Endodermal cell (in vitro differentiated cells): Measurements from ENCODE around the gene LIPG. TPM values are rescaled to one million over a fixed set of nuclear protein-coding genes. Genes with fewer than 3 reads are reported as not detected.

Experiments used
- DNase-seq: peaks from one replicate; pipeline ENCODE4 v3.0.0-alpha.2; 2017
- H3K27ac ChIP-seq: 2 replicates; pipeline ENCODE4 v1.5.1; 2013; ENCODE audit warnings: mild to moderate bottlenecking, low read depth, low read length, moderate library complexity
- H3K27me3 ChIP-seq: 2 replicates; pipeline ENCODE4 v1.6.1; 2013; ENCODE audit warnings: mild to moderate bottlenecking, low read length, moderate library complexity; ENCODE audit not compliant: insufficient read depth, control insufficient read depth, poor library complexity, severe bottlenecking
- H3K36me3 ChIP-seq: 2 replicates; pipeline ENCODE4 v1.7.0; 2013; ENCODE audit warnings: mild to moderate bottlenecking, low read length, moderate library complexity; ENCODE audit not compliant: control insufficient read depth, insufficient read depth
- H3K4me1 ChIP-seq: one replicate; pipeline ENCODE4 v1.7.0; 2013; ENCODE audit warnings: low read length; ENCODE audit not compliant: control insufficient read depth, insufficient read depth
- H3K4me3 ChIP-seq: 2 replicates; pipeline ENCODE4 v1.5.1; 2013; ENCODE audit warnings: mild to moderate bottlenecking, low read length, moderate library complexity
- H3K9ac ChIP-seq: 2 replicates; pipeline ENCODE4 v1.6.1; 2013; ENCODE audit warnings: mild to moderate bottlenecking, low read length, moderate library complexity; ENCODE audit not compliant: poor library complexity, severe bottlenecking; ENCODE audit errors: extremely low read depth
- H3K9me3 ChIP-seq: 2 replicates; pipeline ENCODE4 v1.6.1; 2013; ENCODE audit warnings: mild to moderate bottlenecking, low read length, moderate library complexity; ENCODE audit not compliant: control insufficient read depth
- H3K27ac Mint-ChIP-seq: 2 replicates; pipeline ENCODE4 v1.8.0; 2020; ENCODE audit warnings: mixed read lengths
- H3K27me3 Mint-ChIP-seq: 2 replicates; pipeline ENCODE4 v1.8.0; 2021; ENCODE audit warnings: mild to moderate bottlenecking, mixed read lengths; ENCODE audit not compliant: insufficient read depth
- H3K36me3 Mint-ChIP-seq: 2 replicates; pipeline ENCODE4 v1.8.0; 2020; ENCODE audit warnings: low read depth, mixed read lengths
- H3K4me1 Mint-ChIP-seq: 2 replicates; pipeline ENCODE4 v1.8.0; 2020; ENCODE audit warnings: mixed read lengths
- H3K4me3 Mint-ChIP-seq: 2 replicates; pipeline ENCODE4 v1.8.0; 2020; ENCODE audit warnings: mild to moderate bottlenecking, moderate library complexity, mixed read lengths
- H3K9me3 Mint-ChIP-seq: 2 replicates; pipeline ENCODE4 v1.8.0; 2020; ENCODE audit warnings: mild to moderate bottlenecking, mixed read lengths
- CTCF ChIP-seq: fragments of 200-600 bp; sonication (generic); conservative IDR thresholded peaks from 2 replicates; pipeline ENCODE4 v1.5.0; 2021; ENCODE audit warnings: antibody characterized with exemption, mild to moderate bottlenecking
- WGBS, 2 experiments: methylation state at CpG; one replicate each; pipeline versions ENCODE4 v1.1.5 to v1.1.7; 2013; ENCODE audit warnings: missing lambda C conversion rate in 2 of 2, mixed read lengths in 1 of 2; ENCODE audit not compliant: insufficient coverage in 1 of 2, insufficient read length in 1 of 2; 5-methylcytosine and 5-hydroxymethylcytosine counted together
- total RNA-seq, 2 donors: library from RNA; stranded (reverse); fragmentation: NEBNext Ultra II Directional in 1 of 2; extraction: Animal tissue kit (Norgen Biotek cat#: 25700) in 1 of 2; gene quantifications; 2 replicates in 1 of 2; 3 replicates in 1 of 2; pipeline ENCODE4 v1.2.1, GENCODE V29; 2021

The LIPG gene
- total RNA-seq, 2 donors from 2014 or later, result 4.0 to 5.0 TPM

GRCh38 chr18:49524349-49524748 is 37.5 kb upstream of the LIPG start:
- TF ChIP-seq CTCF, result no peak
- Histone ChIP-seq H3K9ac (no peak overlapping the region), H3K27me3 (no peaks in the 10 kb centered on the region), H3K27ac (no peak overlapping the region), H3K4me3 (no peak overlapping the region), H3K4me1 (peaks cover 10% of the 10 kb centered on the region), H3K36me3 (no peaks in the 10 kb centered on the region), H3K9me3 (peaks cover 18% of the 10 kb centered on the region)
- Mint-ChIP-seq H3K27ac (no peak overlapping the region), H3K27me3 (no peaks in the 10 kb centered on the region), H3K4me3 (no peak overlapping the region), H3K9me3 (peaks cover 5% of the 10 kb centered on the region), H3K36me3 (no peaks in the 10 kb centered on the region), H3K4me1 (peaks cover 38% of the 10 kb centered on the region)
- 100% methylated on average over 2 of the region's 2 CpGs for WGBS, 2 experiments
- peak; percentile 42 for DNase-seq

GRCh38 chr18:49524951-49525350 is 36.9 kb upstream of the LIPG start:
- Histone ChIP-seq H3K27ac (no peak overlapping the region), H3K4me3 (no peak overlapping the region), H3K36me3 (no peaks in the 10 kb centered on the region), H3K27me3 (no peaks in the 10 kb centered on the region), H3K4me1 (peaks cover 10% of the 10 kb centered on the region), H3K9ac (no peak overlapping the region), H3K9me3 (peaks cover 24% of the 10 kb centered on the region)
- no peak overlapping the region for H3K27ac Mint-ChIP-seq
- H3K36me3 Mint-ChIP-seq, result no peaks in the 10 kb centered on the region
- WGBS, 2 experiments, result 100% methylated on average over 2 of the region's 2 CpGs; no CpG with 5 or more reads in 1 of the 2 experiments
- peak; percentile 20 for DNase-seq
- TF ChIP-seq CTCF, result no peak
- peaks cover 11% of the 10 kb centered on the region for H3K9me3 Mint-ChIP-seq
- H3K4me3 Mint-ChIP-seq, result no peak overlapping the region
- H3K4me1 Mint-ChIP-seq, result peaks cover 38% of the 10 kb centered on the region
- H3K27me3 Mint-ChIP-seq, result no peaks in the 10 kb centered on the region

GRCh38 chr18:49525981-49526380 is 35.9 kb upstream of the LIPG start:
- no peak overlapping the region for H3K27ac Mint-ChIP-seq
- H3K27me3 Mint-ChIP-seq, result no peaks in the 10 kb centered on the region
- no peak overlapping the region for H3K9ac ChIP-seq
- H3K4me3 Mint-ChIP-seq, result no peak overlapping the region
- H3K9me3 Mint-ChIP-seq, result peaks cover 22% of the 10 kb centered on the region
- H3K36me3 Mint-ChIP-seq, result peaks cover 5% of the 10 kb centered on the region
- H3K27me3 ChIP-seq, result no peaks in the 10 kb centered on the region
- no peak overlapping the region for H3K27ac ChIP-seq
- peaks cover 33% of the 10 kb centered on the region for H3K4me1 Mint-ChIP-seq
- no peaks in the 10 kb centered on the region for H3K36me3 ChIP-seq
- TF ChIP-seq CTCF, result no peak
- peak overlapping the region; percentile 10 for H3K4me3 ChIP-seq
- H3K4me1 ChIP-seq, result peaks cover 10% of the 10 kb centered on the region
- peak; percentile 20 for DNase-seq
- 97 to 100% methylated on average over 1 to 2 of the region's 2 CpGs for WGBS, 2 experiments
- peaks cover 34% of the 10 kb centered on the region for H3K9me3 ChIP-seq
